Mammary epithelial cell (primary cell): ENCODE measurements around the gene IRAK3.
"Not testable (repeated sequence)": the region's sequence is repeated elsewhere in the genome, so short reads cannot be mapped to it uniquely, and the experiment has no call there.

Experiments
- EZH2 ChIP-seq: IDR thresholded peaks from 2 replicates; pipeline ENCODE4 v1.6.1; 2012; ENCODE audit warnings: low read length, inconsistent platforms, borderline replicate concordance
- TF ChIP-seq, protein P1 (sequence below), 2 donors: IDR thresholded peaks in 1 of 2; conservative IDR thresholded peaks in 1 of 2; 2 replicates each; pipeline ENCODE4 v1.5.1; 2011 to 2012; ENCODE audit warnings: inconsistent platforms in 2 of 2, low read length in 2 of 2, mild to moderate bottlenecking in 2 of 2, control low read depth in 1 of 2, low read depth in 1 of 2; ENCODE audit not compliant: insufficient read depth in 1 of 2; ENCODE audit errors: extremely low read depth in 1 of 2

DNA sequence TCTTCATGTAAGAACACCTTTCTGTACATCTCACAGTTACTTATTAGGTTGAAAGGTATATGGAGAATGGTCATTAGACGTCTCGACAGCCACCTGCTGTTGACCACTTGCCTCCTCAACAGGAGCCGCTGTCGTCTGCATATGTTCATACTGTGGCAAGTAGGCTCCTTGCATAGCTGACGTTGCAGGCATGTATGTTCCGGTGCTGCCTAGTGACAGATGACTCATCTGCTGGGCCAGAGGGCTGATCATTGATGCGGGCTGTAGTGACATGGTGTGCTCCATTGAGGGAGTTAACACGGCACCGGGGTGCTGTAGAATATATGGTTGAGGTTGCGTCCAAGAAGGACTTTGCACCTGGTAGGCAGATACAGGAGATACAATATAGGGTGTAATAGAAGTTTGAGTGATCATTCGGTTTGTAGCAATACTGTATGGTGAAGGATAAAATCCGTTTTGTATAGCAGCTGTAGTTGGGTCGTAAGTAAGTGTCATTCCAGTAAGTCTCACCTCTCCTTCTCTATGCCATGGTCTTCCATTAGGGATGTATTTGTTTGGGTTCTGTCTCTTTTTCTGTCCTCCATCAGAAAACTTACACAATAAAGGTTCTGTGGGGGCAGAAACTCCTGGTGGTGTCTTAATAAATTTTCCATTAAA lies 45.2 kb downstream of the IRAK3 start:
- TF ChIP-seq, protein P1, sequence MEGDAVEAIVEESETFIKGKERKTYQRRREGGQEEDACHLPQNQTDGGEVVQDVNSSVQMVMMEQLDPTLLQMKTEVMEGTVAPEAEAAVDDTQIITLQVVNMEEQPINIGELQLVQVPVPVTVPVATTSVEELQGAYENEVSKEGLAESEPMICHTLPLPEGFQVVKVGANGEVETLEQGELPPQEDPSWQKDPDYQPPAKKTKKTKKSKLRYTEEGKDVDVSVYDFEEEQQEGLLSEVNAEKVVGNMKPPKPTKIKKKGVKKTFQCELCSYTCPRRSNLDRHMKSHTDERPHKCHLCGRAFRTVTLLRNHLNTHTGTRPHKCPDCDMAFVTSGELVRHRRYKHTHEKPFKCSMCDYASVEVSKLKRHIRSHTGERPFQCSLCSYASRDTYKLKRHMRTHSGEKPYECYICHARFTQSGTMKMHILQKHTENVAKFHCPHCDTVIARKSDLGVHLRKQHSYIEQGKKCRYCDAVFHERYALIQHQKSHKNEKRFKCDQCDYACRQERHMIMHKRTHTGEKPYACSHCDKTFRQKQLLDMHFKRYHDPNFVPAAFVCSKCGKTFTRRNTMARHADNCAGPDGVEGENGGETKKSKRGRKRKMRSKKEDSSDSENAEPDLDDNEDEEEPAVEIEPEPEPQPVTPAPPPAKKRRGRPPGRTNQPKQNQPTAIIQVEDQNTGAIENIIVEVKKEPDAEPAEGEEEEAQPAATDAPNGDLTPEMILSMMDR (conservative IDR thresholded peaks at IDR 0.05 in 1 of 2, IDR thresholded peaks at IDR 0.05 in 1 of 2; ENCODE audit: extremely low read depth in 1 of 2, insufficient read depth in 1 of 2, low read depth in 1 of 2, low read length in 2 of 2), result peak in 1 of 2 donors; percentile 13
- not testable (repeated sequence) for TF ChIP-seq EZH2
